ENCODE results near the gene DOCK4.

The DOCK4 gene

GRCh38 chr7:111744501-111745155, 461.6 kb downstream of the DOCK4 start:
- DNase-seq, result no peak

GRCh38 chr7:111743244-111743847, 462.9 kb downstream of the DOCK4 start:
- DNase-seq, result no peak

GRCh38 chr7:111741811-111742240, 464.4 kb downstream of the DOCK4 start:
- DNase-seq, result peak; percentile 9

DNA sequence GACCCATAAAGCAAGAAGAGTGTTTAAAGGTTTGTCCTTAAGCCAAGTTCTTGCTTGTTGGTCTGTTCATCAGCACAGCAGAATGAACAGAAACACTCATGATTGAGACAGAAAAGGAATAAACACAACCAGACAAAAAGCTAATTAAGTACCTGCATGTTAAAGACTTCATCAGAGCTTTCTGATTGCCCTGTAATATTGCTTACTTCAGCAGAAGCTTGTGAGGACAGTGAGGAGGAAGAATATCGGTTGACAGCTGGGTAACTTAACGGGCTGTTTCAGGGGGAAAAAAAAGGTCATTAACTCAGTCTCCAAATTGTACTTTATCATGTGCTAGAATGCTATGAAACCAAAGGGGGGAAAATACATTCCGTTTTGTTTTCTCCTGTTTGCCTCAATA, 465.3 kb downstream of the DOCK4 start:
- no peak for DNase-seq

- no peak for DNase-seq
These were observed 469.7 kb downstream of the DOCK4 start for GRCh38 chr7:111736552-111736874.

- DNase-seq, result peak; percentile 6
These were observed 470.3 kb downstream of the DOCK4 start for GRCh38 chr7:111735661-111736551.

GRCh38 chr7:111734954-111735660, 471.1 kb downstream of the DOCK4 start:
- DNase-seq, result no peak

DNA sequence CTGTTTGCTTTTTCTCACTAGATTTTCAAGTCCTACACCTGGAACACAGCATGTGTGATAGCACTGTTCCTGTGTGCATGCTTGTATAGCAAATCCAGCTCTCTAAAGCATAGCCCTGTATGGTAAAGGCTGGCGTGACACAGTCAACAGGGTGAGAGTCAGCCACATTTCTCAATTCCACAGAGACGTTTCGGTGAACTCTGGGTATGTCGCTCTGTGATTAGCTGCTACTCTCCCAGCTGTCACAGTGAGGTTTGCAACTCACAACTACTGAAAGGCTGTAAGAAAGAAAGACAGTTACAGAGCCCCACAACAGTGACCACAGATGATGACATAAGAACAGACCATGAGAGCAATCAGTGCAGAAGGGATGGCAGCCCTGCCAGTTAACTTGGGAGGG, 473.3 kb downstream of the DOCK4 start:
- DNase-seq, result no peak

GRCh38 chr7:111730476-111731300, 475.5 kb downstream of the DOCK4 start:
- no peak for DNase-seq

- no peak for DNase-seq
These were observed 476.1 kb downstream of the DOCK4 start for GRCh38 chr7:111730057-111730456.

DNA sequence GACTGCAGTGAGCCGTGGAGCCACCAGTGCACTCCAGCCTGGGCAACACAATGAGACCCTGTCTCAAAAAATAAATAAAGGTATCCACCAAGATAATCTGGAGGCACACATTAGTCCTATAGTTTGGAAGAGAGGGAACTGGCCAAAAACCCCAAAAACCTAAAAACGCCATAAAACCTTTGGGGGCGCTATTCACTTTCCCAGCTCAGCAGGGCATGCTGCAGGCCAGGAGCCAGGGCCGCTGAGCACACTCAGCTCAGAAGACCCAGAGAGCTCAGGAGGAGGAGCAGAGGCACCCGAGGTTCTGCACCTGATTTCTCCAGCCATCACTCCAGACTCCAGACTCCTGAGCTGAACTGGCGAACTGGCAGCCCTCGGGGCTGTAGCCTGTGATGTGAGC, 476.7 kb downstream of the DOCK4 start:
- DNase-seq, result no peak

DNA sequence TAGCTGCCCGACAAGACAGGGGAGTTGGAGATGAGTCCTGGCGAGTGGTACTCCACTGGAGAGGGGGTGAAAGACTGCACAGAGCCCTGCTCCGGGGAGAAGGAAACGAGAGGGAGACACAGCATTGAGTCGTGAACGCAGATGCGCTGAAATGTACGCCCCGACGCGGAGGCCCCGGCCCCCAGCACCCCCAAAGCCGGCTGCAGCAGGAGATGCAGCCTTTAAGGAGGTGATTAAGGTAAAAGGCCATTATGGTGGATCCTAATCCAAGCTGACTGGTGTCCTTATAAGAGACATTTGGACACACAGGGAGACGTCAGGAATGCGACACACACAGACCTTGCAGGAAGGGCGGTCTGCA, 477.6 kb downstream of the DOCK4 start:
- no peak for DNase-seq

- no peak for DNase-seq
These were observed 478.1 kb downstream of the DOCK4 start for GRCh38 chr7:111727905-111728634.

DNA sequence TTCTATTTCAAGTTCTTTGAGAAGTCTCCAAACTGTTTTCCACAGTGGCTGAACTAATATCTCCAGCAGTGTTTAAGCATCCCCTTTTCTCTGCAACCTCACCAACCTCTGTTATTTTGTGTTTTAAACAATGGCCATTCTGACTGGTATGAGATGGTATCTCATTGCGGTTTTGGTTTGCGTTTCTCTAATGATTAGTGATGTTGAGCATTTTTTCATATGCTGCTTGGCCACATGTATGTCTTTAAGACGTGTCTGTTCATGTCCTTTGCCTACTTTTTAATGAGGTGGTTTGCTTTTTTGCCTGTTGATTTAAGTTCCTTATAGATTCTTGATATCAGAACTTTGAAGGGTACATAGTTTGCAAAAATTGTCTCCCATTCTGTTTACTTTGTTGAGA, 487.3 kb downstream of the DOCK4 start:
- no peak for DNase-seq

DNA sequence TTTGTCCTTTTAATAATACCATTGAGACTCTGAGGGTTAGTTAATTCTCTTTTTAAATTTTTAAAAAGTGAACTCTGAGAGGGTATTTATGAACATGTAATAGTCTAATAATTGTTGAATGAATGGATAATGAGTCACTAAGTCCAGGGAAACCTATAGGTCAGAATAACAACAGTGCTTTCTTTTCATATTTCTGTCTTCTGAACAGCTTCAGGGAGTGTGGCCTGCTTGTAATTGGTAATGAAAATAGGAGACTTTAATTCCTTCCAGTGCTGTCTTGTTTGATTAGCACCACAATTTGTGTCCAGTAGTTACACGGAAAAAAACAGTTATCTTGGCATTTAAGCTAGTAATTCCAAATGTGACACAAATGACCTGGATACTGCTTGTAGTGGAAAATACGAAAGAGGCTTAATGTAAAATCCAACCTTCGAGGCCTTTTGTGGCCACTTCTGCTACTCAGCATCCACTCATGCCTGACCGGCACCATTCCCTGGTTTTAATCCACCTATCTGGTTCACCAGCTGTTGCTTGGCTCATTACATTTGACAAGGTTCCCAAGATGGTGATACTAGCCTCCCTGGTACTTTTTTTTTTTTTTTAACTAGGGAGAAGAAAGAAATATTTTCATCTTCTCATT, 494.7 kb downstream of the DOCK4 start:
- no peak for DNase-seq

GRCh38 chr7:111710839-111711380, 495.3 kb downstream of the DOCK4 start:
- DNase-seq, result no peak

DNA sequence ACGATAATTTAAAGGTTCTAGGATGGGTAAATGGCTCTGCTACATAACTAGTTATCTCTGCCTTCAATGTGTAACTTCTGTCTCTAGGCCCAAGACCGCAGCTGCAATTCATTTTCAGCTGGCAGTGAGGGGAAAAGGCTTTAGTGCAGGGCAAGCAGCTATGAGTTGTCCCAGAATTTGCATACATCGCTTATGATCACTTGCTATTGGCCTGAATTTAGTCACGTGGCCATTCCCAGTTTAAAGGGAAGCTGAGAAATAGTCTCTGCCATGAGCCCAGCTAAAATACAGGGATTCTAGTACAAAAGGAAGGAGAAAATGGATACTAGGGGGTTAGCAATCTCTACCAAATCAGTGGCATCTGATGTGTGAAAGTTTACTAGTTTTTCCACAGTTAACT, 498.1 kb downstream of the DOCK4 start:
- DNase-seq, result no peak

GRCh38 chr7:111705807-111706206, 500.4 kb downstream of the DOCK4 start:
- no peak for DNase-seq

GRCh38 chr7:111697771-111698170, 508.4 kb downstream of the DOCK4 start:
- no peak for DNase-seq

- no peak for DNase-seq
These were observed 511.8 kb downstream of the DOCK4 start for GRCh38 chr7:111694376-111694775.
